Neural progenitor cell (in vitro differentiated cells): Measurements from ENCODE around the gene NF1. TPM values are rescaled to one million over a fixed set of nuclear protein-coding genes. Genes with fewer than 3 reads are reported as not detected.

Source experiments
- DNase-seq: peaks from one replicate; pipeline ENCODE4 v3.0.0-alpha.2; 2016; ENCODE audit warnings: low spot score
- H2AFZ ChIP-seq: fragments of 200-600 bp; sonication (generic); replicated peaks from 2 replicates; pipeline ENCODE4 v1.6.1; 2016; ENCODE audit warnings: antibody characterized with exemption
- H3F3A ChIP-seq: fragments of 200-600 bp; sonication (generic); 2 replicates; pipeline ENCODE4 v1.6.1; 2016; ENCODE audit warnings: antibody characterized with exemption, low read depth
- H3K27ac ChIP-seq: fragments of 200-600 bp; sonication (generic); 2 replicates; pipeline ENCODE4 v1.5.1; 2016; ENCODE audit warnings: mild to moderate bottlenecking
- H3K27me3 ChIP-seq: fragments of 200-600 bp; sonication (generic); 2 replicates; pipeline ENCODE4 v1.6.1; 2016; ENCODE audit warnings: mild to moderate bottlenecking, moderate library complexity
- H3K36me3 ChIP-seq: fragments of 200-600 bp; sonication (generic); 2 replicates; pipeline ENCODE4 v1.5.1; 2016
- H3K4me1 ChIP-seq: fragments of 200-600 bp; sonication (generic); 2 replicates; pipeline ENCODE4 v1.6.1; 2016; ENCODE audit warnings: mixed run types
- H3K4me2 ChIP-seq: fragments of 200-600 bp; sonication (generic); 2 replicates; pipeline ENCODE4 v1.6.1; 2016
- H3K4me3 ChIP-seq: fragments of 200-600 bp; sonication (generic); 2 replicates; pipeline ENCODE4 v1.5.1; 2016
- H3K79me2 ChIP-seq: fragments of 200-600 bp; sonication (generic); 2 replicates; pipeline ENCODE4 v1.6.1; 2016; ENCODE audit warnings: low read depth
- H3K9ac ChIP-seq: fragments of 200-600 bp; sonication (generic); 2 replicates; pipeline ENCODE4 v1.6.1; 2016
- H3K9me3 ChIP-seq: fragments of 200-600 bp; sonication (generic); 2 replicates; pipeline ENCODE4 v1.5.1; 2016; ENCODE audit warnings: low read depth
- H4K20me1 ChIP-seq: fragments of 200-600 bp; sonication (generic); 2 replicates; pipeline ENCODE4 v1.6.1; 2016; ENCODE audit warnings: low read depth
- H3K27ac Mint-ChIP-seq: 3 replicates; pipeline ENCODE4 v1.8.0; 2021; ENCODE audit warnings: mixed read lengths
- H3K27me3 Mint-ChIP-seq: 2 replicates; pipeline ENCODE4 v1.8.0; 2022; ENCODE audit warnings: low read depth, mild to moderate bottlenecking, inconsistent platforms, moderate library complexity, mixed read lengths; ENCODE audit not compliant: insufficient read depth
- H3K36me3 Mint-ChIP-seq: 3 replicates; pipeline ENCODE4 v1.8.0; 2021; ENCODE audit warnings: mixed read lengths
- H3K4me1 Mint-ChIP-seq: 3 replicates; pipeline ENCODE4 v1.8.0; 2021; ENCODE audit warnings: mixed read lengths
- H3K4me3 Mint-ChIP-seq: 3 replicates; pipeline ENCODE4 v1.8.0; 2021; ENCODE audit warnings: mild to moderate bottlenecking, moderate library complexity, mixed read lengths
- H3K9me3 Mint-ChIP-seq: 3 replicates; pipeline ENCODE4 v1.8.0; 2020; ENCODE audit warnings: mixed read lengths
- CTCF ChIP-seq: fragments of 200-600 bp; sonication (generic); IDR thresholded peaks from 2 replicates; pipeline ENCODE4 v1.5.1; 2017; ENCODE audit warnings: antibody characterized with exemption, mild to moderate bottlenecking
- EZH2 ChIP-seq: fragments of 200-600 bp; sonication (generic); IDR thresholded peaks from 2 replicates; pipeline ENCODE4 v1.6.1; 2017; ENCODE audit warnings: antibody characterized with exemption, mild to moderate bottlenecking, moderate library complexity
- EZH2phosphoT487 ChIP-seq: fragments of 200-600 bp; sonication (generic); IDR thresholded peaks from 2 replicates; pipeline ENCODE4 v1.6.1; 2017; ENCODE audit warnings: antibody characterized with exemption
- total RNA-seq: library from RNA; depleted of rRNA; stranded (reverse); fragments of >200 nt; gene quantifications from 2 replicates; pipeline ENCODE4 v1.2.3, GENCODE V29; 2015; ENCODE audit warnings: low replicate concordance

The NF1 gene
- total RNA-seq, 1 donor from 2014 or later: 54.8 TPM

- H3K9me3 Mint-ChIP-seq: no peaks in the 10 kb centered on the region
- no peak overlapping the region for H3K4me3 Mint-ChIP-seq
- no peak overlapping the region for H2AFZ ChIP-seq
- H3K27ac ChIP-seq: peak overlapping the region; percentile 61
- TF ChIP-seq CTCF: no peak
- TF ChIP-seq EZH2phosphoT487: no peak
- no peak for TF ChIP-seq EZH2
- peak; percentile 28 for DNase-seq
- H3K9ac ChIP-seq: no peak overlapping the region
- peaks cover 10% of the 10 kb centered on the region for H3K36me3 ChIP-seq
- peak overlapping the region; percentile 84 for H3K27ac Mint-ChIP-seq
- no peaks in the 10 kb centered on the region for H4K20me1 ChIP-seq
- no peak overlapping the region for H3K4me3 ChIP-seq
- no peak overlapping the region for H3K4me2 ChIP-seq
- no peaks in the 10 kb centered on the region for H3K79me2 ChIP-seq
- H3K27me3 Mint-ChIP-seq: no peaks in the 10 kb centered on the region
- no peaks in the 10 kb centered on the region for H3K4me1 ChIP-seq
- H3K27me3 ChIP-seq: no peaks in the 10 kb centered on the region
- no peaks in the 10 kb centered on the region for H3F3A ChIP-seq
- H3K36me3 Mint-ChIP-seq: peaks cover 42% of the 10 kb centered on the region
- peaks cover 12% of the 10 kb centered on the region for H3K4me1 Mint-ChIP-seq
- no peaks in the 10 kb centered on the region for H3K9me3 ChIP-seq
Measured at GRCh38 chr17:31269578-31269983, 174.8 kb downstream of the NF1 start.

GRCh38 chr17:31272236-31272635 is 177.5 kb downstream of the NF1 start:
- no peak for DNase-seq
- Histone ChIP-seq H4K20me1 (no peaks in the 10 kb centered on the region), H3K4me1 (no peaks in the 10 kb centered on the region), H3K9ac (no peak overlapping the region), H3K36me3 (peaks cover 3% of the 10 kb centered on the region), H3K79me2 (no peaks in the 10 kb centered on the region), H3F3A (no peaks in the 10 kb centered on the region), H3K9me3 (no peaks in the 10 kb centered on the region), H3K27me3 (no peaks in the 10 kb centered on the region), H3K27ac (no peak overlapping the region), H3K4me3 (no peak overlapping the region), H2AFZ (no peak overlapping the region), H3K4me2 (no peak overlapping the region)
- Mint-ChIP-seq H3K36me3 (peaks cover 38% of the 10 kb centered on the region), H3K4me3 (no peak overlapping the region), H3K9me3 (no peaks in the 10 kb centered on the region), H3K4me1 (peaks cover 12% of the 10 kb centered on the region), H3K27ac (no peak overlapping the region), H3K27me3 (no peaks in the 10 kb centered on the region)
- no peak for TF ChIP-seq EZH2phosphoT487
- no peak for TF ChIP-seq EZH2
- TF ChIP-seq CTCF: no peak

- Mint-ChIP-seq H3K9me3 (no peaks in the 10 kb centered on the region), H3K36me3 (peaks cover 33% of the 10 kb centered on the region), H3K27ac (no peak overlapping the region), H3K4me3 (no peak overlapping the region), H3K4me1 (peaks cover 12% of the 10 kb centered on the region), H3K27me3 (no peaks in the 10 kb centered on the region)
- Histone ChIP-seq H3K4me2 (no peak overlapping the region), H3K27ac (no peak overlapping the region), H3K4me3 (no peak overlapping the region), H3K27me3 (no peaks in the 10 kb centered on the region), H3K79me2 (no peaks in the 10 kb centered on the region), H4K20me1 (no peaks in the 10 kb centered on the region), H3K36me3 (peaks cover 2% of the 10 kb centered on the region), H3F3A (no peaks in the 10 kb centered on the region), H2AFZ (no peak overlapping the region), H3K9me3 (no peaks in the 10 kb centered on the region), H3K4me1 (no peaks in the 10 kb centered on the region), H3K9ac (no peak overlapping the region)
- TF ChIP-seq EZH2phosphoT487: no peak
- no peak for TF ChIP-seq CTCF
- TF ChIP-seq EZH2: no peak
- no peak for DNase-seq
Measured at GRCh38 chr17:31272803-31273202, 178.0 kb downstream of the NF1 start.
